ENCODE data around the gene TUT7. TPM values are rescaled to one million over a fixed set of nuclear protein-coding genes. Genes with fewer than 3 reads are reported as not detected.

Gene TUT7
- total RNA-seq, 1 experiment from 2014 or later: 24.5 TPM

GRCh38 chr9:86250123-86250522, 104.1 kb downstream of the TUT7 start:
- ATAC-seq (no peak), DNase-seq (ENCODE audit: low spot score) (no peak)
- no peaks in the 10 kb centered on the region for H3K27me3 Mint-ChIP-seq (ENCODE audit: low read depth)
- H3K4me1 Mint-ChIP-seq: peaks cover 6% of the 10 kb centered on the region; the same call in 1 of the 2 replicates
- H3K4me3 Mint-ChIP-seq: no peak overlapping the region
- no peak overlapping the region for H3K27ac Mint-ChIP-seq
- ChIA-PET POLR2A (no interaction called here), CTCF (no interaction called here)
- H3K9me3 Mint-ChIP-seq: peaks cover 24% of the 10 kb centered on the region
- peaks cover 19% of the 10 kb centered on the region for H3K36me3 Mint-ChIP-seq
- no peak for TF ChIP-seq NR1H2 (CRISPR knock-in tag; IDR thresholded peaks at IDR 0.05)
- no peak for TF ChIP-seq STAT6 (CRISPR knock-in tag; conservative IDR thresholded peaks at IDR 0.05; ENCODE audit: low read depth)
- no peak for TF ChIP-seq TEAD4 (CRISPR knock-in tag; IDR thresholded peaks at IDR 0.05)
- TF ChIP-seq PRDM15 (CRISPR knock-in tag; IDR thresholded peaks at IDR 0.05): no peak
- TF ChIP-seq IRF1 (CRISPR knock-in tag; IDR thresholded peaks at IDR 0.05): no peak
- no peak for TF ChIP-seq NFATC4 (CRISPR knock-in tag; IDR thresholded peaks at IDR 0.05)
- no peak for TF ChIP-seq ATF1 (CRISPR knock-in tag; IDR thresholded peaks at IDR 0.05)
- TF ChIP-seq ZNF423 (CRISPR knock-in tag; IDR thresholded peaks at IDR 0.05): no peak
- TF ChIP-seq ZNF416 (CRISPR knock-in tag; IDR thresholded peaks at IDR 0.05): no peak

GRCh38 chr9:86248746-86249145, 105.5 kb downstream of the TUT7 start:
- H3K9me3 Mint-ChIP-seq: peaks cover 16% of the 10 kb centered on the region
- no peaks in the 10 kb centered on the region for H3K27me3 Mint-ChIP-seq (ENCODE audit: low read depth)
- peaks cover 16% of the 10 kb centered on the region for H3K36me3 Mint-ChIP-seq
- CTCF ChIA-PET: interaction anchor here (1.0 kb wide), 1 partner anchor 26 kb away, joined by 3 read pairs; no protein-coding TSS in a partner anchor
- DNase-seq (ENCODE audit: low spot score) (no peak), ATAC-seq (no peak)
- POLR2A ChIA-PET: no interaction called here
- H3K4me3 Mint-ChIP-seq: no peak overlapping the region
- H3K27ac Mint-ChIP-seq: no peak overlapping the region
- H3K4me1 Mint-ChIP-seq: peaks cover 6% of the 10 kb centered on the region; the same call in 1 of the 2 replicates
- TF ChIP-seq CDX4 (CRISPR knock-in tag; IDR thresholded peaks at IDR 0.05; ENCODE audit: borderline replicate concordance) (no peak), E2F5 (CRISPR knock-in tag; IDR thresholded peaks at IDR 0.05) (no peak), ELF4 (CRISPR knock-in tag; IDR thresholded peaks at IDR 0.05; ENCODE audit: low read depth) (no peak), GTF2I (CRISPR knock-in tag; conservative IDR thresholded peaks at IDR 0.05) (no peak), ZNF317 (CRISPR knock-in tag; IDR thresholded peaks at IDR 0.05; ENCODE audit: borderline replicate concordance, low read depth) (no peak), ZNF281 (CRISPR knock-in tag; IDR thresholded peaks at IDR 0.05) (no peak), GABPB1 (CRISPR knock-in tag; IDR thresholded peaks at IDR 0.05) (no peak), E2F1 (CRISPR knock-in tag; IDR thresholded peaks at IDR 0.05) (no peak), NFE2L1 (CRISPR knock-in tag; IDR thresholded peaks at IDR 0.05) (no peak), ZNF219 (CRISPR knock-in tag; IDR thresholded peaks at IDR 0.05; ENCODE audit: borderline replicate concordance) (no peak), HMGXB4 (CRISPR knock-in tag; IDR thresholded peaks at IDR 0.05) (no peak)
